Fibroblast of lung (primary cell): ENCODE results near the gene EMC9. TPM values are rescaled to one million over a fixed set of nuclear protein-coding genes. Genes with fewer than 3 reads are reported as not detected.

Source experiments
- DNase-seq, 2 donors: peaks; one replicate each; pipeline versions ENCODE4 v3.0.0 to v3.0.0-alpha.2; 2010; ENCODE audit warnings: low read depth in 2 of 2
- H2AFZ ChIP-seq: 2 replicates; pipeline ENCODE4 v1.5.1; 2012; ENCODE audit warnings: low read length, control low read depth, inconsistent platforms
- H3K27ac ChIP-seq: 2 replicates; pipeline ENCODE4 v1.5.1; 2011; ENCODE audit warnings: low read length, control low read depth; ENCODE audit not compliant: insufficient read depth
- H3K27me3 ChIP-seq: 2 replicates; pipeline ENCODE4 v1.5.1; 2011; ENCODE audit warnings: mild to moderate bottlenecking, low read length; ENCODE audit not compliant: control insufficient read depth, insufficient read depth
- H3K36me3 ChIP-seq: 2 replicates; pipeline ENCODE4 v1.5.1; 2011; ENCODE audit warnings: low read length; ENCODE audit not compliant: control insufficient read depth, insufficient read depth
- H3K4me1 ChIP-seq: 2 replicates; pipeline ENCODE4 v1.5.1; 2011; ENCODE audit warnings: low read length; ENCODE audit not compliant: control insufficient read depth, insufficient read depth; ENCODE audit errors: extremely low read depth
- H3K4me2 ChIP-seq: 2 replicates; pipeline ENCODE4 v1.5.1; 2011; ENCODE audit warnings: low read length, control low read depth; ENCODE audit not compliant: insufficient read depth; ENCODE audit errors: extremely low read depth
- H3K4me3 ChIP-seq, 4 experiments: fragments of 200-600 bp in 1 of 4; sonication (generic) in 1 of 4; replicated peaks in 1 of 4; 2 replicates each; pipeline ENCODE4 v1.5.1; 2011 to 2016; ENCODE audit warnings: low read length in 4 of 4, low read depth in 3 of 4, mild to moderate bottlenecking in 3 of 4, control low read depth in 2 of 4, inconsistent platforms in 1 of 4, mixed read lengths in 1 of 4; ENCODE audit not compliant: insufficient read depth in 1 of 4; ENCODE audit errors: control extremely low read depth in 1 of 4
- H3K79me2 ChIP-seq: 2 replicates; pipeline ENCODE4 v1.5.1; 2012; ENCODE audit warnings: mild to moderate bottlenecking, low read length, inconsistent platforms; ENCODE audit not compliant: control insufficient read depth, insufficient read depth
- H3K9ac ChIP-seq: 2 replicates; pipeline ENCODE4 v1.5.1; 2011; ENCODE audit warnings: mild to moderate bottlenecking, low read length, control low read depth; ENCODE audit not compliant: insufficient read depth
- H3K9me3 ChIP-seq: 2 replicates; pipeline ENCODE4 v1.5.1; 2012; ENCODE audit warnings: low read depth, low read length; ENCODE audit not compliant: control insufficient read depth, insufficient read depth
- H4K20me1 ChIP-seq: 2 replicates; pipeline ENCODE4 v1.5.1; 2011; ENCODE audit warnings: low read length; ENCODE audit not compliant: control insufficient read depth, insufficient read depth; ENCODE audit errors: extremely low read depth
- CTCF ChIP-seq, 2 donors: IDR thresholded peaks in 1 of 2; conservative IDR thresholded peaks in 1 of 2; 1 replicate in 1 of 2; 2 replicates in 1 of 2; pipeline ENCODE4 v1.5.1; 2011 to 2012; ENCODE audit warnings: low read length in 2 of 2, control low read depth in 1 of 2, inconsistent platforms in 1 of 2, low read depth in 1 of 2, mild to moderate bottlenecking in 1 of 2
- EZH2 ChIP-seq: IDR thresholded peaks from 2 replicates; pipeline ENCODE4 v1.5.1; 2012; ENCODE audit warnings: low read length, control low read depth, mild to moderate bottlenecking; ENCODE audit errors: missing control alignments
- polyA plus RNA-seq, 2 donors: library from polyadenylated mRNA; depleted of rRNA in 1 of 2; stranded (reverse) in 1 of 2; unstranded in 1 of 2; fragments of >200 nt; gene quantifications; 2 replicates each; pipeline ENCODE4 v1.2.1, GENCODE V29; 2011 to 2012; ENCODE audit warnings: missing spikeins in 1 of 2
- total RNA-seq: library from RNA; depleted of rRNA; stranded (reverse); fragments of >200 nt; gene quantifications from 2 replicates; pipeline ENCODE4 v1.2.1, GENCODE V29; 2014

EMC9 gene
- total and polyA plus RNA-seq, 2 donors (not counting 1 experiment from before 2014, with no cell fraction given): 6.6 to 18.0 TPM

GRCh38 chr14:24130717-24131548 lies 10.5 kb downstream of the EMC9 start:
- no peaks in the 10 kb centered on the region for H3K36me3 ChIP-seq
- no peak for DNase-seq
- no peak overlapping the region for H3K4me3 ChIP-seq
- H2AFZ ChIP-seq: no peak overlapping the region
- TF ChIP-seq CTCF (conservative IDR thresholded peaks at IDR 0.05 in 1 of 2, IDR thresholded peaks at IDR 0.05 in 1 of 2; ENCODE audit: low read depth in 1 of 2, low read length in 2 of 2): no peak
- no peak for TF ChIP-seq EZH2
- H3K79me2 ChIP-seq: no peaks in the 10 kb centered on the region
- H3K4me1 ChIP-seq: no peaks in the 10 kb centered on the region
- H3K9ac ChIP-seq: no peak overlapping the region
- no peaks in the 10 kb centered on the region for H3K27me3 ChIP-seq
- no peaks in the 10 kb centered on the region for H4K20me1 ChIP-seq
- no peak overlapping the region for H3K27ac ChIP-seq
- H3K9me3 ChIP-seq: no peaks in the 10 kb centered on the region
- no peak overlapping the region for H3K4me2 ChIP-seq

DNA sequence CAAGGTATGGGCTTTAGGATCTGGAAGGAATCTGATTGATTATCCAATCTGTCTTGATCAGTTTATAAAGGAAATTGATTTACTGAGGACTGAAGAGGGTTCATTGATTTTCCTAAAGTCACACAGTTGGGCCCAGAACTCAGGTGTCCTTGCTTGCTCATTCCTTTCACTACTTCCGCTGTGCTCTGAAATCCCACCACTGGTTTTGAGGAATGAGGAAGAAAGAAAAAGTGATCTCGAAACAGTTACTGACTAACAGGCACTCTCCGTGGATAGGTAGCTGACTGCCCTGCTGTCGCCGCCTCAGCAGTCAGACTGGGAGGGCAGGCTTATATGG lies 11.0 kb downstream of the EMC9 start, which contains the start of gene FITM1:
TSS of gene FITM1 (plus strand) at position 280 of the 337 bp plus-strand sequence. CDS start 905 bp downstream, outside the sequence.
- Histone ChIP-seq H3K27me3 (no peaks in the 10 kb centered on the region), H3K9me3 (no peaks in the 10 kb centered on the region), H3K79me2 (no peaks in the 10 kb centered on the region), H3K9ac (no peak within 1 kb of the TSS), H4K20me1 (no peaks in the 10 kb centered on the region), H3K4me3 (no peak within 1 kb of the TSS), H2AFZ (no peak within 1 kb of the TSS), H3K36me3 (no peaks in the 10 kb centered on the region), H3K27ac (no peak within 1 kb of the TSS), H3K4me1 (no peaks in the 10 kb centered on the region), H3K4me2 (no peak within 1 kb of the TSS)
- DNase-seq: no peak
- TF ChIP-seq EZH2: no peak
- no peak for TF ChIP-seq CTCF (conservative IDR thresholded peaks at IDR 0.05 in 1 of 2, IDR thresholded peaks at IDR 0.05 in 1 of 2; ENCODE audit: low read depth in 1 of 2, low read length in 2 of 2)

DNA sequence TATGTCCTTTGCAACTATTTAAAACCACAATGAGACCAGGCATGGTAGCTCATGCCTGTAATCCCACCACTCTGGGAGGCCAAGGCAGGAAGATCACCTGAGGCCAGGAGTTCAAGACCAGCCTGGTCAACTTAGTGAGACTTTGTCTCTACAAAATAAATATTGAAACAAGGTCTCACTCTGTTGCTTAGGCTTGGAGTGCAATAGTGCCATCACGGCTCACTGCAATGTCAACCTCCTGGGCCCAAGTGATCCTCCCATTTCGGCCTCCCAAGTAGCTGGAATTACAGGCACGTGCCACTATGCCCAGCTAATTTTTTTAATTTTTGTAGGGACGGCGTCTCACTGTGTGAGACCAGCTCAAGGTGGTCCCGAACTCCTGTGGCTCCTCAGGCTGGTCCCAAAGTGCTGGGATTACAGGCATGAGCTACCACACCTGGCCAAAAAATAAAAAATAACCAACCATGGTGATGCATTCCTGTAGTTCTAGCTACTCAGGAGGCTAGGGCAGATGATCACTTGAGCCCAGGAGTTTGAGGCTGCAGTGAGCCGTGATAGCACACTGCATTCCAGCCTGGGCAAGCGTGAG lies 11.9 kb downstream of the EMC9 start:
- Histone ChIP-seq H3K27ac (no peak overlapping the region), H2AFZ (no peak overlapping the region), H3K4me2 (no peak overlapping the region), H3K4me3 (no peak overlapping the region), H4K20me1 (no peaks in the 10 kb centered on the region), H3K36me3 (no peaks in the 10 kb centered on the region), H3K4me1 (no peaks in the 10 kb centered on the region), H3K27me3 (no peaks in the 10 kb centered on the region), H3K9me3 (no peaks in the 10 kb centered on the region), H3K9ac (no peak overlapping the region), H3K79me2 (no peaks in the 10 kb centered on the region)
- no peak for DNase-seq
- TF ChIP-seq CTCF (conservative IDR thresholded peaks at IDR 0.05 in 1 of 2, IDR thresholded peaks at IDR 0.05 in 1 of 2; ENCODE audit: low read depth in 1 of 2, low read length in 2 of 2) (no peak), EZH2 (no peak)
